Naive B cell (primary cell): ENCODE measurements around the gene CCDC9. TPM values are rescaled to one million over a fixed set of nuclear protein-coding genes. Genes with fewer than 3 reads are reported as not detected.

Experiments used
- ATAC-seq, 2 donors: fragments of 150-1000 bp; cut with Tn5 transposase; 2 replicates each; pipeline ENCODE4 v1.10.0; 2021; ENCODE audit warnings: low read depth in 2 of 2, mild to moderate bottlenecking in 2 of 2, moderate library complexity in 2 of 2
- DNase-seq: peaks from one replicate; pipeline ENCODE4 v3.0.0; 2022
- H3K27ac Mint-ChIP-seq, 6 donors: one replicate each; pipeline ENCODE4 v1.8.0; 2020 to 2022; ENCODE audit warnings: mild to moderate bottlenecking in 6 of 6, mixed read lengths in 6 of 6, moderate library complexity in 5 of 6, inconsistent platforms in 2 of 6
- H3K27me3 Mint-ChIP-seq, 3 donors: one replicate each; pipeline ENCODE4 v1.8.0; 2021 to 2022; ENCODE audit warnings: mixed read lengths in 3 of 3, mild to moderate bottlenecking in 1 of 3
- H3K36me3 Mint-ChIP-seq, 2 donors: one replicate each; pipeline ENCODE4 v1.8.0; 2020 to 2022; ENCODE audit warnings: mixed read lengths in 2 of 2, inconsistent platforms in 1 of 2, mild to moderate bottlenecking in 1 of 2
- H3K4me1 Mint-ChIP-seq, 3 donors: one replicate each; pipeline ENCODE4 v1.8.0; 2020 to 2022; ENCODE audit warnings: mixed read lengths in 3 of 3, inconsistent platforms in 1 of 3, mild to moderate bottlenecking in 1 of 3, moderate library complexity in 1 of 3
- H3K4me3 Mint-ChIP-seq, 8 donors: one replicate each; pipeline ENCODE4 v1.8.0; 2020 to 2022; ENCODE audit warnings: mild to moderate bottlenecking in 8 of 8, mixed read lengths in 8 of 8, moderate library complexity in 8 of 8, inconsistent platforms in 2 of 8
- H3K9me3 Mint-ChIP-seq, 7 donors: one replicate each; pipeline ENCODE4 v1.8.0; 2020 to 2022; ENCODE audit warnings: mixed read lengths in 7 of 7, mild to moderate bottlenecking in 5 of 7, inconsistent platforms in 2 of 7, moderate library complexity in 1 of 7
- polyA plus RNA-seq, 6 donors: library from polyadenylated mRNA; unstranded; fragments of 300-500 nt; fragmentation: Illumina TruSeq; gene quantifications; one replicate each; pipeline ENCODE4 v1.2.3, GENCODE V29; 2021; ENCODE audit warnings: low read depth in 6 of 6

Gene CCDC9
- polyA plus RNA-seq, 6 donors from 2014 or later: 7.8 to 13.2 (median 8.8) TPM

GRCh38 chr19:47228168-47228936 is 28.0 kb upstream of the CCDC9 start:
- ATAC-seq (no peak), DNase-seq (peak; percentile 29)
- Mint-ChIP-seq H3K9me3 (no peaks in the 10 kb centered on the region), H3K36me3 (no peaks in the 10 kb centered on the region), H3K4me1 (peaks cover 27 to 37% (median 30%) of the 10 kb centered on the region in 3 donors), H3K4me3 (no peak overlapping the region), H3K27ac (peak overlapping the region in 2 of 6 donors; percentile 56 to 94), H3K27me3 (peaks cover 0 to 11% (median 4%) of the 10 kb centered on the region in 3 donors)

- H3K36me3 Mint-ChIP-seq: no peaks in the 10 kb centered on the region
- no peaks in the 10 kb centered on the region for H3K9me3 Mint-ChIP-seq
- H3K4me3 Mint-ChIP-seq: no peak overlapping the region
- peaks cover 0 to 11% (median 4%) of the 10 kb centered on the region in 3 donors for H3K27me3 Mint-ChIP-seq
- H3K27ac Mint-ChIP-seq: no peak overlapping the region
- H3K4me1 Mint-ChIP-seq: peaks cover 27 to 37% (median 30%) of the 10 kb centered on the region in 3 donors
- no peak for ATAC-seq
- no peak for DNase-seq
Measured at GRCh38 chr19:47228937-47229675, 27.2 kb upstream of the CCDC9 start.

GRCh38 chr19:47229676-47230053 is 26.7 kb upstream of the CCDC9 start:
- peaks cover 27 to 37% (median 30%) of the 10 kb centered on the region in 3 donors for H3K4me1 Mint-ChIP-seq
- DNase-seq (no peak), ATAC-seq (no peak)
- no peaks in the 10 kb centered on the region for H3K36me3 Mint-ChIP-seq
- peaks cover 0 to 11% (median 4%) of the 10 kb centered on the region in 3 donors for H3K27me3 Mint-ChIP-seq
- H3K27ac Mint-ChIP-seq: no peak overlapping the region
- H3K9me3 Mint-ChIP-seq: no peaks in the 10 kb centered on the region
- no peak overlapping the region for H3K4me3 Mint-ChIP-seq

- H3K4me1 Mint-ChIP-seq: peaks cover 26 to 35% (median 30%) of the 10 kb centered on the region in 3 donors
- no peaks in the 10 kb centered on the region for H3K9me3 Mint-ChIP-seq
- peaks cover 0 to 11% (median 4%) of the 10 kb centered on the region in 3 donors for H3K27me3 Mint-ChIP-seq
- no peaks in the 10 kb centered on the region for H3K36me3 Mint-ChIP-seq
- ATAC-seq (peak; percentile 31 to 43), DNase-seq (peak; percentile 70)
- H3K4me3 Mint-ChIP-seq: peak overlapping the region in 2 of 8 donors; percentile 6 to 9
- no peak overlapping the region for H3K27ac Mint-ChIP-seq
Measured at GRCh38 chr19:47230054-47230920, 26.0 kb upstream of the CCDC9 start.

GRCh38 chr19:47230921-47231214 is 25.5 kb upstream of the CCDC9 start, which contains the start of gene BBC3:
Gene BBC3, minus strand, starts transcription at chr19:47231199. Its CDS starts 2,768 bp downstream, at chr19:47228431.
- Mint-ChIP-seq H3K27ac (peak within 1 kb of the TSS; percentile 40 to 94 (median 88)), H3K9me3 (no peaks in the 10 kb centered on the region), H3K36me3 (no peaks in the 10 kb centered on the region), H3K4me3 (peak within 1 kb of the TSS; percentile 40 to 87 (median 78)), H3K27me3 (peaks cover 0 to 13% (median 4%) of the 10 kb centered on the region in 3 donors), H3K4me1 (peaks cover 21 to 30% (median 26%) of the 10 kb centered on the region in 3 donors)
- DNase-seq (no peak), ATAC-seq (no peak)

GRCh38 chr19:47231215-47232054 is 24.9 kb upstream of the CCDC9 start:
- H3K4me1 Mint-ChIP-seq: peaks cover 21 to 30% (median 26%) of the 10 kb centered on the region in 3 donors
- H3K9me3 Mint-ChIP-seq: no peaks in the 10 kb centered on the region
- H3K36me3 Mint-ChIP-seq: no peaks in the 10 kb centered on the region
- peak overlapping the region; percentile 40 to 94 (median 87) for H3K27ac Mint-ChIP-seq
- peak; percentile 67 to 68 for ATAC-seq
- peak overlapping the region; percentile 40 to 87 (median 78) for H3K4me3 Mint-ChIP-seq
- peaks cover 0 to 18% (median 4%) of the 10 kb centered on the region in 3 donors for H3K27me3 Mint-ChIP-seq
- peak; percentile 83 for DNase-seq

- DNase-seq (peak; percentile 37), ATAC-seq (no peak)
- Mint-ChIP-seq H3K27ac (peak overlapping the region; percentile 34 to 94 (median 81)), H3K27me3 (peaks cover 0 to 14% (median 4%) of the 10 kb centered on the region in 3 donors), H3K36me3 (no peaks in the 10 kb centered on the region), H3K4me3 (peak overlapping the region; percentile 1 to 82 (median 75)), H3K9me3 (no peaks in the 10 kb centered on the region), H3K4me1 (peaks cover 14 to 21% (median 18%) of the 10 kb centered on the region in 3 donors)
Measured at GRCh38 chr19:47232422-47233211, 23.7 kb upstream of the CCDC9 start.

- Mint-ChIP-seq H3K4me1 (peaks cover 17 to 32% (median 22%) of the 10 kb centered on the region in 3 donors), H3K4me3 (no peak overlapping the region), H3K27ac (peak overlapping the region in 1 of 6 donors; percentile 46), H3K27me3 (peaks cover 7 to 19% (median 18%) of the 10 kb centered on the region in 3 donors), H3K36me3 (no peaks in the 10 kb centered on the region), H3K9me3 (no peaks in the 10 kb centered on the region)
- no peak for DNase-seq
- no peak for ATAC-seq
Measured at GRCh38 chr19:47236072-47236675, 20.2 kb upstream of the CCDC9 start.

GRCh38 chr19:47239152-47239551 is 17.2 kb upstream of the CCDC9 start:
- ATAC-seq: no peak
- peak overlapping the region in 2 of 6 donors; percentile 37 to 83 for H3K27ac Mint-ChIP-seq

GRCh38 chr19:47239610-47240296 is 16.6 kb upstream of the CCDC9 start:
- DNase-seq (peak; percentile 62), ATAC-seq (peak; percentile 38 to 39)
- peak overlapping the region in 2 of 6 donors; percentile 61 to 85 for H3K27ac Mint-ChIP-seq
- peaks cover 0 to 4% (median 0%) of the 10 kb centered on the region in 7 donors for H3K9me3 Mint-ChIP-seq
- peaks cover 7 to 26% (median 12%) of the 10 kb centered on the region in 3 donors for H3K27me3 Mint-ChIP-seq
- peaks cover 5 to 28% (median 6%) of the 10 kb centered on the region in 3 donors for H3K4me1 Mint-ChIP-seq
- H3K4me3 Mint-ChIP-seq: peak overlapping the region in 5 of 8 donors; percentile 16 to 80 (median 59)
- H3K36me3 Mint-ChIP-seq: peaks cover 0 to 4% of the 10 kb centered on the region in 2 donors

More at GRCh38 chr19:47239152-47239551, 17.2 kb upstream of the CCDC9 start:
- Mint-ChIP-seq H3K4me3 (peak overlapping the region; percentile 18 to 83 (median 72)), H3K4me1 (peaks cover 5 to 22% (median 6%) of the 10 kb centered on the region in 3 donors), H3K27me3 (peaks cover 7 to 21% (median 12%) of the 10 kb centered on the region in 3 donors), H3K9me3 (peaks cover 0 to 4% (median 0%) of the 10 kb centered on the region in 7 donors), H3K36me3 (peaks cover 0 to 4% of the 10 kb centered on the region in 2 donors)
- DNase-seq: no peak

GRCh38 chr19:47240556-47240955 is 15.8 kb upstream of the CCDC9 start:
- H3K27ac Mint-ChIP-seq: peak overlapping the region in 2 of 6 donors; percentile 61 to 63
- ATAC-seq: no peak

More at GRCh38 chr19:47240556-47240955, 15.8 kb upstream of the CCDC9 start:
- peak overlapping the region in 5 of 8 donors; percentile 36 to 61 (median 57) for H3K4me3 Mint-ChIP-seq
- peaks cover 0 to 4% of the 10 kb centered on the region in 2 donors for H3K36me3 Mint-ChIP-seq
- peaks cover 6 to 33% (median 10%) of the 10 kb centered on the region in 3 donors for H3K4me1 Mint-ChIP-seq
- H3K9me3 Mint-ChIP-seq: peaks cover 0 to 4% (median 0%) of the 10 kb centered on the region in 7 donors
- H3K27me3 Mint-ChIP-seq: peaks cover 12 to 34% (median 15%) of the 10 kb centered on the region in 3 donors
- DNase-seq: no peak
